ENCODE measurements around the gene CDH4. TPM values are rescaled to one million over a fixed set of nuclear protein-coding genes. Genes with fewer than 3 reads are reported as not detected.

CDH4 gene
- total and polyA plus RNA-seq, 2 of the 13 experiments (the other 11 are each of a cell fraction or from before 2014, with no cell fraction given): not detected

GRCh38 chr20:61772828-61773631 lies 521.0 kb downstream of the CDH4 start:
- POLR2A ChIA-PET: no interaction called here
- H3K4me2 ChIP-seq (ENCODE audit: low read depth, low read length): no peak overlapping the region
- H3K36me3 ChIP-seq (replicated peaks in 1 of 2; ENCODE audit: control insufficient read depth in 1 of 2, insufficient read depth in 2 of 2, low read length in 2 of 2): no peaks in the 10 kb centered on the region
- no peak for ATAC-seq
- no TSS peak for BruUV-seq (replicated peaks)
- H3K79me2 ChIP-seq (ENCODE audit: insufficient read depth, low read length): no peaks in the 10 kb centered on the region
- intact Hi-C loops (cut with micrococcal nuclease; ENCODE audit: unreplicated experiment): no loop called here
- no peak for FAIRE-seq
- no peaks in the 10 kb centered on the region for H4K20me1 ChIP-seq (ENCODE audit: insufficient read depth, low read length)
- CTCF ChIA-PET (ENCODE audit: low intra/inter-chr PET ratio, low total read pairs): no interaction called here
- no peak overlapping the region for H2AFZ ChIP-seq (ENCODE audit: low read length)
- 69% methylated on average over 53 of the region's 53 CpGs for WGBS (ENCODE audit: low lambda C conversion rate)
- H3K27ac ChIP-seq (ENCODE audit: extremely low read length, insufficient read depth, low read length): no peak overlapping the region
- no peaks in the 10 kb centered on the region for H3K9me3 ChIP-seq (ENCODE audit: low read length)
- H3K4me1 ChIP-seq (ENCODE audit: insufficient read depth, low read length): peaks cover 33% of the 10 kb centered on the region
- TF ChIP-seq NR2F6 (IDR thresholded peaks at IDR 0.05) (peak; percentile 26; the same call in 1 of the 2 replicates), NR2F6 (CRISPR knock-in tag; IDR thresholded peaks at IDR 0.05) (no peak), MAZ (IDR thresholded peaks at IDR 0.05; ENCODE audit: borderline replicate concordance, low read depth, low read length) (no peak), MAZ (CRISPR knock-in tag; IDR thresholded peaks at IDR 0.05; ENCODE audit: low read depth) (no peak)
- in situ Hi-C loops (cut with HindIII; ENCODE audit: extremely low pct_ligation_motif_present, low pct_unique_long_range_greater_than_20kb): no loop called here
- no peak for DNase-seq (ENCODE audit: low spot score)
- peaks cover 1 to 24% of the 10 kb centered on the region in 2 experiments; a peak in 4 of 5 replicates for H3K27me3 ChIP-seq (ENCODE audit: control insufficient read depth in 1 of 2, insufficient read depth in 2 of 2, low read length in 2 of 2)
- no peak overlapping the region for H3K4me3 ChIP-seq (replicated peaks in 1 of 3; ENCODE audit: insufficient read depth in 1 of 3, low read depth in 2 of 3, low read length in 3 of 3)
- no peak overlapping the region for H3K9ac ChIP-seq (ENCODE audit: insufficient read depth, low read depth, low read length)

GRCh38 chr20:61773926-61774587 lies 522.0 kb downstream of the CDH4 start:
- ATAC-seq (no peak), DNase-seq (ENCODE audit: low spot score) (no peak), FAIRE-seq (no peak)
- Histone ChIP-seq H3K9me3 (ENCODE audit: low read length) (no peaks in the 10 kb centered on the region), H3K4me3 (replicated peaks in 1 of 3; ENCODE audit: insufficient read depth in 1 of 3, low read depth in 2 of 3, low read length in 3 of 3) (no peak overlapping the region), H3K27me3 (ENCODE audit: control insufficient read depth in 1 of 2, insufficient read depth in 2 of 2, low read length in 2 of 2) (peaks cover 3 to 29% of the 10 kb centered on the region in 2 experiments; a peak in 4 of 5 replicates), H3K36me3 (replicated peaks in 1 of 2; ENCODE audit: control insufficient read depth in 1 of 2, insufficient read depth in 2 of 2, low read length in 2 of 2) (no peaks in the 10 kb centered on the region), H3K4me2 (ENCODE audit: low read depth, low read length) (no peak overlapping the region), H3K9ac (ENCODE audit: insufficient read depth, low read depth, low read length) (no peak overlapping the region), H3K4me1 (ENCODE audit: insufficient read depth, low read length) (peaks cover 33% of the 10 kb centered on the region), H2AFZ (ENCODE audit: low read length) (no peak overlapping the region), H4K20me1 (ENCODE audit: insufficient read depth, low read length) (no peaks in the 10 kb centered on the region), H3K79me2 (ENCODE audit: insufficient read depth, low read length) (no peaks in the 10 kb centered on the region), H3K27ac (ENCODE audit: extremely low read length, insufficient read depth, low read length) (no peak overlapping the region)
- intact Hi-C loops (cut with micrococcal nuclease; ENCODE audit: unreplicated experiment) (no loop called here), in situ Hi-C loops (cut with HindIII; ENCODE audit: extremely low pct_ligation_motif_present, low pct_unique_long_range_greater_than_20kb) (no loop called here)
- POLR2A ChIA-PET: no interaction called here
- CTCF ChIA-PET (ENCODE audit: low intra/inter-chr PET ratio, low total read pairs): no interaction called here
- 18% methylated on average over 14 of the region's 14 CpGs for WGBS (ENCODE audit: low lambda C conversion rate)
- no TSS peak for BruUV-seq (replicated peaks)
- TF ChIP-seq DDIT3 (CRISPR knock-in tag; IDR thresholded peaks at IDR 0.05) (no peak), ZNF7 (CRISPR knock-in tag; IDR thresholded peaks at IDR 0.05) (no peak), CENPT (CRISPR knock-in tag; IDR thresholded peaks at IDR 0.05; ENCODE audit: low read depth) (no peak), ZNF160 (CRISPR knock-in tag; IDR thresholded peaks at IDR 0.05) (no peak), ZNF704 (CRISPR knock-in tag; IDR thresholded peaks at IDR 0.05; ENCODE audit: borderline replicate concordance) (no peak), LCORL (IDR thresholded peaks at IDR 0.05) (no peak), LCORL (CRISPR knock-in tag; IDR thresholded peaks at IDR 0.05) (no peak), KDM5A (IDR thresholded peaks at IDR 0.05; ENCODE audit: borderline replicate concordance, low read length) (no peak), FIP1L1 (IDR thresholded peaks at IDR 0.05; ENCODE audit: borderline replicate concordance, insufficient read depth, low read depth, low read length) (no peak), ZFP36L1 (CRISPR knock-in tag; IDR thresholded peaks at IDR 0.05) (no peak), ZNF275 (CRISPR knock-in tag; IDR thresholded peaks at IDR 0.05; ENCODE audit: borderline replicate concordance) (no peak), HCFC1 (IDR thresholded peaks at IDR 0.05; ENCODE audit: low read depth, low read length) (no peak)

Measured in HepG2 (cell line).